Right lobe of liver (tissue), 6 donors: ENCODE results near the gene EXD3. TPM values are rescaled to one million over a fixed set of nuclear protein-coding genes. Genes with fewer than 3 reads are reported as not detected.

Source experiments
- ATAC-seq, 4 donors: fragments of 200-7000 bp; cut with Tn5 transposase; one replicate each; pipeline ENCODE4 v1.9.1; 2020; ENCODE audit warnings: mild to moderate bottlenecking in 4 of 4, moderate library complexity in 4 of 4
- DNase-seq, 3 donors: peaks; one replicate each; pipeline ENCODE4 v3.0.0-alpha.2; 2020
- H3K27ac ChIP-seq, 3 donors: fragments of 200-600 bp; one replicate each; pipeline ENCODE4 v1.8.0; 2022
- H3K27me3 ChIP-seq, 2 donors: fragments of 200-600 bp; one replicate each; pipeline ENCODE4 v1.8.0; 2022
- H3K36me3 ChIP-seq, 4 donors: fragments of 200-600 bp; sonication (generic) in 1 of 4; one replicate each; pipeline versions ENCODE4 v1.5.1 to v1.8.0; 2017 to 2022; ENCODE audit warnings: control low read depth in 1 of 4
- H3K4me1 ChIP-seq, 4 donors: fragments of 200-600 bp; sonication (generic) in 1 of 4; one replicate each; pipeline versions ENCODE4 v1.5.1 to v1.8.0; 2017 to 2022; ENCODE audit warnings: control low read depth in 1 of 4
- H3K4me3 ChIP-seq, 3 donors: fragments of 200-600 bp; one replicate each; pipeline ENCODE4 v1.8.0; 2022
- H3K9me3 ChIP-seq, 4 donors: fragments of 200-600 bp; sonication (generic) in 1 of 4; one replicate each; pipeline versions ENCODE4 v1.5.1 to v1.8.0; 2017 to 2022; ENCODE audit warnings: control low read depth in 1 of 4
- CTCF ChIP-seq, 4 donors: fragments of 200-600 bp in 3 of 4; fragments of 450-650 bp in 1 of 4; IDR thresholded peaks; one replicate each; pipeline versions ENCODE4 v1.5.1 to v1.8.0; 2016 to 2022; ENCODE audit warnings: antibody characterized with exemption in 4 of 4, mild to moderate bottlenecking in 2 of 4
- POLR2A ChIP-seq: fragments of 450-650 bp; IDR thresholded peaks from one replicate; pipeline ENCODE4 v1.6.1; 2017; ENCODE audit warnings: antibody characterized with exemption, mild to moderate bottlenecking
- WGBS: methylation state at CpG from one replicate; pipeline ENCODE4 v1.1.6; 2018; ENCODE audit warnings: low coverage, low lambda C conversion rate; ENCODE audit not compliant: insufficient coverage; ENCODE audit errors: missing lambda C conversion rate; 5-methylcytosine and 5-hydroxymethylcytosine counted together
- intact Hi-C, 2 donors: fragments of 100-400 bp; cut with DNase I; formaldehyde crosslinking; loops; one replicate each; pipeline versions ENCODE4 v1.11.2 to v1.14.1; 2022
- total RNA-seq, 6 experiments: library from RNA; depleted of rRNA in 2 of 6; stranded (reverse); fragments of >200 nt in 2 of 6; fragmentation: NEBNext Ultra II Directional in 3 of 6; extraction: Animal tissue kit (Norgen Biotek cat#: 25700) in 3 of 6; gene quantifications; one replicate each; pipeline versions ENCODE4 v1.1.0 to v1.2.4, GENCODE V29; 2016 to 2023
- donor health status: DM: no; HTN: yes; CAD: no.
- donor health status: DM: no; HTN: no; CAD: no.
- donor health status: DM: no; HTN: no; CAD: no.
- donor health status: DM: no; HTN: yes; CAD: no.
- donor health status: DM: no; HTN: yes; CAD: no.

Gene EXD3
- total RNA-seq, 6 experiments from 2014 or later = 3.3 to 14.4 (median 10.6) TPM

- WGBS = 38% methylated on average over 3 of the region's 15 CpGs
- DNase-seq = peak; percentile 56 to 82 (median 64)
- Histone ChIP-seq H3K27ac (no peak overlapping the region), H3K4me3 (no peak overlapping the region), H3K27me3 (no peaks in the 10 kb centered on the region), H3K9me3 (no peaks in the 10 kb centered on the region), H3K36me3 (peaks cover 0 to 10% (median 0%) of the 10 kb centered on the region in 4 donors), H3K4me1 (peaks cover 0 to 16% (median 10%) of the 10 kb centered on the region in 4 donors)
- TF ChIP-seq CTCF (IDR thresholded peaks at IDR 0.05) (no peak), POLR2A (no peak)
- peak in 3 of 4 donors; percentile 2 to 30 (median 19) for ATAC-seq
- intact Hi-C loops = no loop called here
These were observed 149.2 kb downstream of the EXD3 start for GRCh38 chr9:137273611-137274320.

DNA sequence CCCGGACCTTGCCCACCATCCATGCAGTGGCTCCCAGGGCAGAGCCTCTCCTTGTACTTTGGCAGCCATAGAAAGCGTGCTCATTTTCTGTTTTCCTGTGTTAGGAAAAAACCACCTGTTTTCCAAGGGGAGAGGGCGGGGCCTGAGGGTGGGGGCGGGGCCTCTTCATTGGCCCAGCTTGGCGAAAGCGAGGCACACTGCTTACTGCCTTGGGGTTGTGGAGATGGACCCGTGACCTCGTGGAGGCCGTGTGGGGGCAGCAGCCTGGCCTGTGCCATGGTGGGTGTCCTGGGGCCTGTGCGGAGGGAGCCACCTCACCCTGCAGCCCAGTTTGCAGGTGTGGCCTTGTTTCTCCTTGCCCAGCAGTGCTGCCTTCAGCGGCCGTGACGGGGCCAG, 149.9 kb downstream of the EXD3 start:
- Histone ChIP-seq H3K4me3 (no peak overlapping the region), H3K27ac (no peak overlapping the region), H3K27me3 (no peaks in the 10 kb centered on the region), H3K9me3 (no peaks in the 10 kb centered on the region), H3K4me1 (peaks cover 0 to 23% (median 12%) of the 10 kb centered on the region in 4 donors), H3K36me3 (peaks cover 0 to 10% (median 0%) of the 10 kb centered on the region in 4 donors)
- WGBS = no CpG with 5 or more reads among the region's 13 CpGs
- TF ChIP-seq POLR2A (no peak), CTCF (IDR thresholded peaks at IDR 0.05) (no peak)
- intact Hi-C loops = no loop called here
- ATAC-seq (no peak), DNase-seq (peak in 1 of 3 donors; percentile 50)

- DNase-seq = no peak
- H3K36me3 ChIP-seq = peaks cover 0 to 10% (median 0%) of the 10 kb centered on the region in 4 donors
- H3K9me3 ChIP-seq = no peaks in the 10 kb centered on the region
- peaks cover 0 to 28% (median 12%) of the 10 kb centered on the region in 4 donors for H3K4me1 ChIP-seq
- H3K27ac ChIP-seq = no peak overlapping the region
- intact Hi-C loops = no loop called here
- no peak for TF ChIP-seq CTCF (IDR thresholded peaks at IDR 0.05)
- ATAC-seq = no peak
- H3K27me3 ChIP-seq = no peaks in the 10 kb centered on the region
- H3K4me3 ChIP-seq = no peak overlapping the region
- WGBS = no CpG with 5 or more reads among the region's 39 CpGs
These were observed 150.5 kb downstream of the EXD3 start for GRCh38 chr9:137272241-137273094.

DNA sequence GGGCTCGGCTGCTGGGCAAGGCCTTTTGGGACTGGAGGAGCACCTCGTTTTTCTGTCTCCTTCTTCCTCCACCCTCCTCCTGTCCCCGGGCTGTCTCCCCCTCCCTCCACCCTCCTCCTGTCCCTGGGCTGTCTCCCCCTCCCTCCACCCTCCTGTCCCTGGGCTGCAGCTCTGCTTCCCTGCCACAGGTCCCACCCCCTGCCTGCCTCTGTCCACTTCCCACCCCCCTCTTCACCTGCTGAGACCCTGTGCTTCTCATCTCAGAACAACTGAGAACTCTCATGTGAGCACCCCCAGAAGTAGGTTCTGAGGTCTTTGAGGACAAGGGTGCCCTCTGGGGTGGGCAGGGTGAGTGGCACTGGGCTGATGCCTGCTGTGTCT, 151.3 kb downstream of the EXD3 start:
- TF ChIP-seq CTCF (IDR thresholded peaks at IDR 0.05) (no peak), POLR2A (no peak)
- DNase-seq = no peak
- no peaks in the 10 kb centered on the region for H3K27me3 ChIP-seq
- intact Hi-C loops = no loop called here
- ATAC-seq = no peak
- H3K9me3 ChIP-seq = no peaks in the 10 kb centered on the region
- peaks cover 0 to 10% (median 2%) of the 10 kb centered on the region in 4 donors for H3K36me3 ChIP-seq
- 63% methylated on average over 1 of the region's 3 CpGs for WGBS
- peaks cover 0 to 28% (median 12%) of the 10 kb centered on the region in 4 donors for H3K4me1 ChIP-seq
- no peak overlapping the region for H3K27ac ChIP-seq
- H3K4me3 ChIP-seq = no peak overlapping the region
